Lower leg skin (tissue), 3 donors: ENCODE results near the gene GHSR.

Experiments
- CTCF ChIP-seq, 3 donors: fragments of 450-650 bp; IDR thresholded peaks; one replicate each; pipeline ENCODE4 v1.5.1; 2016; ENCODE audit warnings: antibody characterized with exemption in 3 of 3, mild to moderate bottlenecking in 3 of 3, moderate library complexity in 2 of 3
- POLR2A ChIP-seq, 2 donors: fragments of 450-650 bp; IDR thresholded peaks; one replicate each; pipeline ENCODE4 v1.6.1; 2016 to 2017; ENCODE audit warnings: antibody characterized with exemption in 2 of 2, mild to moderate bottlenecking in 1 of 2, moderate library complexity in 1 of 2

DNA sequence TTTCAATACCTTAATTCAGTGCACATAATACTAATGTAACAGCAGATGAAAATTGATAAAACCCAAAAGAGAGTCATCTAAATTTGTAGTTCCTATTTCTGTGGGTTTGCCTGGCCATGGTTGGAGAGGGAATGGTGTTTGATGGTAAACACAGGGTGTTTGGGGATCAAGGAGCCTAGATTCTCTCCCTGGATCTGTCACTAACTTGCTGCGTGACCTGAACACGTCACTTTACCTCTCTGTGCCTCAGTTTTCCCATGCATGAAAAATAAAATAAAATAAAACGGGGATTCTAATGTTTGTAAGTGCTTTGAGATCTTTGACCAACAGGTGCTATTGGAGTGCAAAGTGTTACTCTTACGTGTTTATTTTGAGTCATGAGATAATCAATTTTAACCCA, 49.8 kb downstream of the GHSR start:
- TF ChIP-seq CTCF (IDR thresholded peaks at IDR 0.05) = no peak
- no peak for TF ChIP-seq POLR2A (IDR thresholded peaks at IDR 0.05)
